Omental fat pad (tissue), 4 donors: ENCODE results near the gene HPCAL4. TPM values are rescaled to one million over a fixed set of nuclear protein-coding genes. Genes with fewer than 3 reads are reported as not detected.

Experiments used
- ATAC-seq: fragments of 150-250 bp; one replicate; pipeline ENCODE4 v1.9.1; 2016; ENCODE audit warnings: mild to moderate bottlenecking, moderate library complexity; ENCODE audit not compliant: low FRiP score
- DNase-seq: peaks from one replicate; pipeline ENCODE4 v3.0.0-alpha.2; 2019; ENCODE audit warnings: low spot score
- CTCF ChIP-seq, 3 donors: fragments of 450-650 bp; IDR thresholded peaks; one replicate each; pipeline ENCODE4 v1.5.1; 2016 to 2017; ENCODE audit warnings: antibody characterized with exemption in 3 of 3, mild to moderate bottlenecking in 3 of 3, moderate library complexity in 2 of 3
- total RNA-seq, 4 donors: library from RNA; depleted of rRNA; stranded (reverse); fragments of >200 nt; gene quantifications; one replicate each; pipeline ENCODE4 v1.1.0, GENCODE V29; 2016

Gene HPCAL4
- total RNA-seq, 4 donors from 2014 or later = 0.16 to 0.74 (median 0.24) TPM; not detected in 1

DNA sequence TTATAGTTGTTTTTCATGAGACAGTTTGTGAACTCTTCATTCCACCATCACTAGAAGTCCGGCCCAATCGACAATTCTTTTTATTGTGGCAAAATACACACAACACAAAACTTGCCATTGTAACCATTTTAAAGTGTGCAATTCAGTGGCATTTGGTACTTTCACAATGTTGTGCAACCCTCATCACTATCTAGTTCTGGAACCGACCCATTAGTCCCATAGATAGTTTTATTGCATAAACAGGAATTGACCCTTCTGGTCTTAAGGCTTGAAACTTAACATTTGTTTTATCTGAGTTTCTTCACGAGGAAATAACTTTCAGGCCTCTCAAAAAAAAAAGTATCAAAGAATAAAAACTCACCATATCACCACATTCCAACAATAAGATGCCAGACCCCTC, 38.6 kb upstream of the HPCAL4 start:
- TF ChIP-seq CTCF (IDR thresholded peaks at IDR 0.05) = no peak
- no peak for ATAC-seq
- DNase-seq = no peak

GRCh38 chr1:39729030-39729429, 37.8 kb upstream of the HPCAL4 start:
- ATAC-seq (no peak), DNase-seq (no peak)
- TF ChIP-seq CTCF (IDR thresholded peaks at IDR 0.05) = no peak

DNA sequence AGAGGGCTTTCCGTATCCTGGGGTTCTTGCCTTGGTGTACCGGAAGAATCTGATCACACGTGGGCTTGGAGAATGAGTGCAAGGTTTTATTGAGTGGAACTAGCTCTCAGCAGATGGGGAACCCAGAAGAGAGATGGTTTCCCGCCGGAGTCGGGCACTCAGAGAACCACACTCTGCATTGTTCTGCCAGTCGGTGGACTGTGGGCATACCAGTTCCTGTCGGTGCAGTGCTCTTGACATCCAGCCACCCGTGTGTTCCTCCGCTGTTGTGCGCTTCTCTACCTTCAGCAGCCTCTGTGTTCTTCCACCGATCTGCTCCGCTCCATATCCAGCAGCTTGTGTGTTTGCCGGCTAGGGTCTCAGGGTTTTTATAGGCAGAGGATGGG, 36.7 kb upstream of the HPCAL4 start:
- TF ChIP-seq CTCF (IDR thresholded peaks at IDR 0.05) = no peak
- DNase-seq = no peak
- no peak for ATAC-seq

DNA sequence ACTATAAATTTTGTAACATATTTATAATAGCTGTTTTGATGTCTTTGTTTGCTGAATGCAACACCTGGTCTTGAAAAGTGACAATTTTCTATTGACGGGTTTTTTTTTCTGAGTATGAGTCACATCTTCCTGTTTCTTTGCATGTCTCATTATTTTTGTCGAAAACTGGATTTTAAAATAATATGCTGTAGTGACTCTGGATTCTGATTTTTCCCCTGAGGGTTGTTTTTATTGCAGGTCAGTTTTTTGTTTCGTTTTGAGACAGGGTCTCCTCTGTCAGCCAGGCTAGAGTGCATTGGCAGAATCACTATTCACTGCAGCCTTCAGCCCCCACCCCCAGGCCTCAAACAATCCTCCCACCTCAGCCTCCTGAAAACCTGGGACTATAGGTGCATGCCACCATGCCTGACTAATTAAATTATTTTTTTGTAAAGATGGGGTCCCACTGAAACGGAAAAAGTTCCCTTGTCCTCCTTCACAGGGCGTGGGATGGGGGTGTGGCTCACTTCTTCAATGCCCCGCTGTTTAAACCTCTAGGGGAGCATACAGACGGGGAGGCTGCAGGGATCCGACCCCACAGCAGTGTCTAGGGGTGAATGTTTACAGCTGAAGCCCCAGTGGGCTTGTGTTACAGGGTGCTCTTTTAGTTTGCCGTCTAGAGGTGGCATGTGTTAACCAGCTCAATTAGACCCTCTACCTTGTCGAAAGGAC, 36.1 kb upstream of the HPCAL4 start:
- no peak for ATAC-seq
- TF ChIP-seq CTCF (IDR thresholded peaks at IDR 0.05) = no peak
- no peak for DNase-seq

DNA sequence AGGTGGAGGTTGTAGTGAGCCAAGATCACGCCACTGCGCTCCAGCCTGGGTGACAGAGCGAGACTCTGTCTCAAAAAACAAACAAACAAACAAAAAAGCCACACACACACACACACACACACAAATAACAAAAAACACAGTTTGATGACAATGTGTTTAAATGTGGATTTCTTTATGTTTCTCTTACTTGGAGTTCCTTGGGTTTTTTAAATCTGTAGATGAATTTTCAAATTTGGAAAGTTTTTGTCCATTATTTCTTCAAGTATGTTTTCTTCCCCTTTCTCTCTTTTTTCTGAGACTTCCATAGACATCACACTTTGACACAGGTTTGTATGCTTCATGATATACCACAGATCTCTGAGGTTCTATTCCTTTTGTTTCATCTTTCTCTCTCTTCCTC, 35.4 kb upstream of the HPCAL4 start:
- DNase-seq (no peak), ATAC-seq (no peak)
- TF ChIP-seq CTCF (IDR thresholded peaks at IDR 0.05) = no peak

- DNase-seq (no peak), ATAC-seq (no peak)
- no peak for TF ChIP-seq CTCF (IDR thresholded peaks at IDR 0.05)
These were observed 31.3 kb upstream of the HPCAL4 start for GRCh38 chr1:39722495-39722894.

- ATAC-seq = no peak
- no peak for TF ChIP-seq CTCF (IDR thresholded peaks at IDR 0.05)
- no peak for DNase-seq
These were observed 30.4 kb upstream of the HPCAL4 start for GRCh38 chr1:39721664-39722063.
